ENCODE data around the gene XNDC1N. TPM values are rescaled to one million over a fixed set of nuclear protein-coding genes. Genes with fewer than 3 reads are reported as not detected.

XNDC1N gene, protein sequence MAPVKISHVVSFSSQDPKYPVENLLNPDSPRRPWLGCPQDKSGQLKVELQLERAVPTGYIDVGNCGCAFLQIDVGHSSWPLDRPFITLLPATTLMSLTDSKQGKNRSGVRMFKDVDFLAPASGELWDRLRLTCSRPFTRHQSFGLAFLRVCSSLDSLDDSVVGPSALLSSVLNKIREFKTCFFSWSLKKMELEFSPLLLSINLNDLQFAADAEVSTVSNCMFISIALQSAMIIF
- total RNA-seq, result 10 to 100 TPM; 10.2 to 14.0 (median 12.8) TPM

- H3K4me3 ChIP-seq, result peak within 1 kb of the TSS; percentile 81 to 94 (median 83)
- H3K9me3 ChIP-seq, result no peaks in the 10 kb centered on the region
- intact Hi-C loops (cut with DNase I; ENCODE audit: low total_unique reads), result no loop called here
- H3K27me3 ChIP-seq, result no peaks in the 10 kb centered on the region
- peaks cover 3 to 6% of the 10 kb centered on the region in 2 donors for H3K4me1 ChIP-seq
- no peaks in the 10 kb centered on the region for H3K36me3 ChIP-seq
- TF ChIP-seq POLR2A (IDR thresholded peaks at IDR 0.05) (no peak), POLR2AphosphoS5 (IDR thresholded peaks at IDR 0.05) (peak in 1 of 3 donors; percentile 72)
- TF ChIP-seq, protein P1, sequence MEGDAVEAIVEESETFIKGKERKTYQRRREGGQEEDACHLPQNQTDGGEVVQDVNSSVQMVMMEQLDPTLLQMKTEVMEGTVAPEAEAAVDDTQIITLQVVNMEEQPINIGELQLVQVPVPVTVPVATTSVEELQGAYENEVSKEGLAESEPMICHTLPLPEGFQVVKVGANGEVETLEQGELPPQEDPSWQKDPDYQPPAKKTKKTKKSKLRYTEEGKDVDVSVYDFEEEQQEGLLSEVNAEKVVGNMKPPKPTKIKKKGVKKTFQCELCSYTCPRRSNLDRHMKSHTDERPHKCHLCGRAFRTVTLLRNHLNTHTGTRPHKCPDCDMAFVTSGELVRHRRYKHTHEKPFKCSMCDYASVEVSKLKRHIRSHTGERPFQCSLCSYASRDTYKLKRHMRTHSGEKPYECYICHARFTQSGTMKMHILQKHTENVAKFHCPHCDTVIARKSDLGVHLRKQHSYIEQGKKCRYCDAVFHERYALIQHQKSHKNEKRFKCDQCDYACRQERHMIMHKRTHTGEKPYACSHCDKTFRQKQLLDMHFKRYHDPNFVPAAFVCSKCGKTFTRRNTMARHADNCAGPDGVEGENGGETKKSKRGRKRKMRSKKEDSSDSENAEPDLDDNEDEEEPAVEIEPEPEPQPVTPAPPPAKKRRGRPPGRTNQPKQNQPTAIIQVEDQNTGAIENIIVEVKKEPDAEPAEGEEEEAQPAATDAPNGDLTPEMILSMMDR (IDR thresholded peaks at IDR 0.05), result no peak
- peak; percentile 40 to 60 for DNase-seq (ENCODE audit: low spot score in 2 of 2)
- peak within 1 kb of the TSS; percentile 85 to 87 for H3K27ac ChIP-seq
Observed at GRCh38 chr11:71927820-71928736, at the start of gene XNDC1N. TSS of gene XNDC1N (minus strand) at chr11:71928594. CDS start at chr11:71923353, 5,241 bp downstream.

DNA sequence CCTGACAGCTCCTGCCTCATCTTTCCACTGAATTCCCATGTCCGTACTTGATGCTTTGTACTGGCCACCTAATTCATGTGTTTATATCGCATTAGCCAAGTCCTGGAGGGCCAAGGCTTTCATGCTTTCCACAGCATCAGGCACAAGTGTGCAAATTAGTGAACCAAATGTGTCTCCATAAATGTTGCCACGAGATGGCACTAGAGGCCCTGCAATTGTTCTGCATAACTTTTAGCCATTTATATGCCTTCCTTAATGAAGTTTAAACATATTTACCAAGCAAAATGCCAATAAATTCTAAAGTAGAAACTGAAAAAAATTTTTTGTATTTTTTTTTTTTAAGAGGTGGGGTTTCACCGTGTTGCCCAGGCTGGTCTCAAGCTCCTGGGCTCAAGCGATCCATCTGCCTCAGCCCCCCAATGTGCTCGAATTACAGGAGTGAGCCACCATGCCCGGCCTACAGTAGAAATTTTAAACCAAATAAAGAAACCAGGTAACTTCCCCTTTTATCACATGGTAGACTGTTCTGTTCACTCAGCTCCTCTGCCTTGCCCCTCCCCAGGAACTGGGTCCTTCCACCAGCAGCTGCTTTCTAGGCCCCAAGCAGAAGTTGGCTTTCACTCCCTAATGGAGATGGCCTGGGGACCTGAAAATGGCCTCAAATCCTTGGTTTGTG is 49.5 kb upstream of the XNDC1N start:
- H3K9me3 ChIP-seq, result no peaks in the 10 kb centered on the region
- H3K4me3 ChIP-seq, result no peak overlapping the region
- TF ChIP-seq POLR2A (IDR thresholded peaks at IDR 0.05), result no peak
- TF ChIP-seq POLR2AphosphoS5 (IDR thresholded peaks at IDR 0.05), result no peak
- TF ChIP-seq, protein P1 (IDR thresholded peaks at IDR 0.05), result peak; percentile 44 to 74 (median 71)
- intact Hi-C loops (cut with DNase I; ENCODE audit: low total_unique reads), result no loop called here
- DNase-seq (ENCODE audit: low spot score in 2 of 2), result no peak
- no peaks in the 10 kb centered on the region for H3K4me1 ChIP-seq
- no peak overlapping the region for H3K27ac ChIP-seq
- no peaks in the 10 kb centered on the region for H3K27me3 ChIP-seq
- H3K36me3 ChIP-seq, result no peaks in the 10 kb centered on the region

GRCh38 chr11:71977090-71977489 is 48.7 kb upstream of the XNDC1N start:
- H3K36me3 ChIP-seq, result no peaks in the 10 kb centered on the region
- no peak overlapping the region for H3K27ac ChIP-seq
- TF ChIP-seq, protein P1 (IDR thresholded peaks at IDR 0.05), result no peak
- no peak for TF ChIP-seq POLR2A (IDR thresholded peaks at IDR 0.05)
- TF ChIP-seq POLR2AphosphoS5 (IDR thresholded peaks at IDR 0.05), result no peak
- H3K4me1 ChIP-seq, result no peaks in the 10 kb centered on the region
- no peaks in the 10 kb centered on the region for H3K9me3 ChIP-seq
- no peak for DNase-seq (ENCODE audit: low spot score in 2 of 2)
- H3K4me3 ChIP-seq, result no peak overlapping the region
- intact Hi-C loops (cut with DNase I; ENCODE audit: low total_unique reads), result no loop called here
- no peaks in the 10 kb centered on the region for H3K27me3 ChIP-seq

DNA sequence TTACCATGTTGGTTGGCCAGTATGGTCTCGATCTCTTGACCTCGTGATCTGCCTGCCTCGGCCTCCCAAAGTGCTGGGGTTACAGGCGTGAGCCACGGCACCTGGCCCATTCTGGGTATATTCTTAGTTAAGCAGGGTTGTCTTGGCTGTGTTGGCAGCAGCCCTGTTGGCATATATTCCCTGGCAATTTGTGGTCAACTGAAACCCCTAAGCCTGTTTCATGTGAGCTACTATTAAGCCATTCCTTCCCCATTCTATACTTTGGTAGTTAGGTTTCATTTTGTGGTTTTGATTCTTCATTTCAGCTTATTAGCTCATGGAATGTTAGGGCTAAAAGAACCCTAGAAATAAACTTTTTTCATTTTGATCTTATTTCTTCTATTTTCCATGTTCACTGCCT is 48.2 kb upstream of the XNDC1N start:
- intact Hi-C loops (cut with DNase I; ENCODE audit: low total_unique reads), result no loop called here

More for the DNA sequence above, 48.2 kb upstream of the XNDC1N start:
- Histone ChIP-seq H3K4me3 (no peak overlapping the region), H3K27ac (no peak overlapping the region), H3K27me3 (no peaks in the 10 kb centered on the region), H3K9me3 (no peaks in the 10 kb centered on the region), H3K4me1 (no peaks in the 10 kb centered on the region), H3K36me3 (no peaks in the 10 kb centered on the region)
- TF ChIP-seq, protein P1 (IDR thresholded peaks at IDR 0.05), result no peak
- TF ChIP-seq POLR2A (IDR thresholded peaks at IDR 0.05), result no peak
- TF ChIP-seq POLR2AphosphoS5 (IDR thresholded peaks at IDR 0.05), result no peak
- DNase-seq (ENCODE audit: low spot score in 2 of 2), result no peak

Data from breast epithelium (tissue), 4 donors.